ENCODE measurements around the gene TMEM8B.

DNA sequence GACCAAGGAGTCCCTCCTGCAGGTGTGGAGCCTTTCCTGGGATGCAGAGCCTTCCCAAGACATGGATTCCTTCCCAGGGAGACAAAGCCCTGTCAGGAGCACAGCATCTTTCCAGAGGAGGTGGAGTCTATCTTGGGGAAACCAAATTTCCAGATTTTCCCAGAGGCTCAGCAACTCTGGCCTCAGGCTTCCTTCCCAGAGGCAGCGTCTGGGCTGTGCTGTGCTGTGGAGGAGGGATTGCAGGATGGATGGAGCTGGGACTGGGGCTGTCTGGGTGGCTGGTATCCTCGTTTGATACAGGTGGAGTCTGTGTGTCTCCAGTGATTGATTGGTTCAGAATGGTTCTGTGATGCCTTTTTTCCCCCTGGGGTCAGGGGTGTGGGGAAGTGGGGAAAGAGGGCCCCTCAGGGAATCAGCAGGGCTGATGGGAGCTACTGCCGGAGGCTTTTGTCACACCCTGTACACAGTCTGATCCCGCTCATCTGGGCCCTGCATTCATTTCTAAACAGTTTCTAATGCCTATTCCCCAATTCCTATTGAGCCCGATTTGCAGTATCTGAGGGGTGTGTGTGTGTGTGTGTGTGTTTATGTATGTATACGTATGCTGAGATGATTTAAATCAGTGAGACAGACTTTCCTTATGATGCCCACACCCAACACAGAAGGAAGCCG lies 25.2 kb downstream of the TMEM8B start:
- TF ChIP-seq CTCF (IDR thresholded peaks at IDR 0.05) = no peak
- TF ChIP-seq POLR2A (IDR thresholded peaks at IDR 0.05) = no peak

All from lower leg skin (tissue), 3 donors.